H9 (cell line): ENCODE measurements around the gene OSBP. TPM values are rescaled to one million over a fixed set of nuclear protein-coding genes. Genes with fewer than 3 reads are reported as not detected.

Experiments
- DNase-seq: peaks from one replicate; pipeline ENCODE4 v3.0.0-alpha.2; 2017
- H2AFZ ChIP-seq: one replicate; pipeline ENCODE4 v1.6.1; 2013; ENCODE audit warnings: mild to moderate bottlenecking, low read length, control low read depth, moderate library complexity
- H2AK5ac ChIP-seq: 2 replicates; pipeline ENCODE4 v1.6.1; 2013; ENCODE audit warnings: low read length, control low read depth, mixed read lengths; ENCODE audit not compliant: insufficient read length
- H2BK120ac ChIP-seq: one replicate; pipeline ENCODE4 v1.6.1; 2013; ENCODE audit warnings: low read depth, mild to moderate bottlenecking, low read length, control low read depth, inconsistent platforms; ENCODE audit not compliant: poor library complexity, severe bottlenecking
- H2BK12ac ChIP-seq: 2 replicates; pipeline ENCODE4 v1.6.1; 2013; ENCODE audit warnings: low read length, control low read depth, mixed read lengths, low read depth; ENCODE audit not compliant: insufficient read length
- H2BK15ac ChIP-seq: 2 replicates; pipeline ENCODE4 v1.6.1; 2013; ENCODE audit warnings: low read depth, low read length, control low read depth
- H2BK20ac ChIP-seq: one replicate; pipeline ENCODE4 v1.6.1; 2013; ENCODE audit warnings: low read depth, mild to moderate bottlenecking, low read length, control low read depth, inconsistent platforms; ENCODE audit not compliant: poor library complexity, severe bottlenecking
- H2BK5ac ChIP-seq: 2 replicates; pipeline ENCODE4 v1.6.1; 2013; ENCODE audit warnings: low read length, control low read depth, mixed read lengths; ENCODE audit not compliant: insufficient read length
- H3K14ac ChIP-seq: 2 replicates; pipeline ENCODE4 v1.6.1; 2013; ENCODE audit warnings: low read length, control low read depth; ENCODE audit not compliant: insufficient read depth
- H3K18ac ChIP-seq: 2 replicates; pipeline ENCODE4 v1.6.1; 2013; ENCODE audit warnings: low read depth, mild to moderate bottlenecking, mixed read lengths, low read length, control low read depth; ENCODE audit not compliant: insufficient read length
- H3K23ac ChIP-seq: 2 replicates; pipeline ENCODE4 v1.6.1; 2013; ENCODE audit warnings: low read length, control low read depth, mixed read lengths, low read depth; ENCODE audit not compliant: insufficient read length
- H3K23me2 ChIP-seq: 2 replicates; pipeline ENCODE4 v1.6.1; 2013; ENCODE audit warnings: low read depth, mild to moderate bottlenecking, mixed read lengths, low read length, control low read depth; ENCODE audit not compliant: insufficient read length, poor library complexity, severe bottlenecking
- H3K27ac ChIP-seq: 2 replicates; pipeline ENCODE4 v1.5.1; 2013; ENCODE audit warnings: low read length, control low read depth, mixed read lengths, low read depth; ENCODE audit not compliant: insufficient read length
- H3K27me3 ChIP-seq: 2 replicates; pipeline ENCODE4 v1.6.1; 2013; ENCODE audit warnings: low read length, control low read depth, inconsistent platforms; ENCODE audit not compliant: insufficient read depth
- H3K4ac ChIP-seq: 2 replicates; pipeline ENCODE4 v1.6.1; 2013; ENCODE audit warnings: low read depth, mild to moderate bottlenecking, control low read depth, inconsistent platforms, low read length, moderate library complexity
- H3K4me1 ChIP-seq: 2 replicates; pipeline ENCODE4 v1.6.1; 2013; ENCODE audit warnings: low read length, control low read depth, inconsistent platforms; ENCODE audit not compliant: insufficient read depth
- H3K4me2 ChIP-seq: 2 replicates; pipeline ENCODE4 v1.6.1; 2013; ENCODE audit warnings: low read length, control low read depth, mixed read lengths; ENCODE audit not compliant: insufficient read length, insufficient read depth
- H3K56ac ChIP-seq: 2 replicates; pipeline ENCODE4 v1.6.1; 2013; ENCODE audit warnings: low read depth, mild to moderate bottlenecking, mixed read lengths, low read length, control low read depth; ENCODE audit not compliant: insufficient read length
- H3K79me1 ChIP-seq: 2 replicates; pipeline ENCODE4 v1.6.1; 2013; ENCODE audit warnings: low read depth, mild to moderate bottlenecking, moderate library complexity, low read length, control low read depth, inconsistent platforms; ENCODE audit not compliant: insufficient read depth, poor library complexity, severe bottlenecking
- H3K79me2 ChIP-seq: 2 replicates; pipeline ENCODE4 v1.6.1; 2013; ENCODE audit warnings: low read length, control low read depth, inconsistent platforms; ENCODE audit not compliant: insufficient read depth
- H3K9ac ChIP-seq: 2 replicates; pipeline ENCODE4 v1.6.1; 2013; ENCODE audit warnings: low read length, control low read depth, mixed read lengths; ENCODE audit not compliant: insufficient read length; ENCODE audit errors: extremely low read depth
- H3K9me3 ChIP-seq: one replicate; pipeline ENCODE4 v1.6.1; 2013; ENCODE audit warnings: low read depth, low read length, inconsistent platforms; ENCODE audit not compliant: control insufficient read depth
- H3T11ph ChIP-seq: one replicate; pipeline ENCODE4 v1.6.1; 2013; ENCODE audit warnings: mild to moderate bottlenecking, low read length, control low read depth, inconsistent platforms
- H4K20me1 ChIP-seq: one replicate; pipeline ENCODE4 v1.6.1; 2013; ENCODE audit not compliant: control insufficient read depth, insufficient read length, insufficient read depth
- H4K5ac ChIP-seq: 2 replicates; pipeline ENCODE4 v1.6.1; 2013; ENCODE audit warnings: low read depth, mild to moderate bottlenecking, mixed read lengths, low read length, control low read depth; ENCODE audit not compliant: insufficient read length
- H4K8ac ChIP-seq: replicated peaks from 2 replicates; pipeline ENCODE4 v1.6.1; 2013; ENCODE audit warnings: low read length, control low read depth, mixed read lengths, low read depth; ENCODE audit not compliant: insufficient read length
- H4K91ac ChIP-seq: 2 replicates; pipeline ENCODE4 v1.6.1; 2013; ENCODE audit warnings: low read depth, mild to moderate bottlenecking, moderate library complexity, mixed read lengths, low read length, control low read depth; ENCODE audit not compliant: insufficient read length
- H3K27ac Mint-ChIP-seq, 3 experiments: 2 replicates in 2 of 3; 3 replicates in 1 of 3; pipeline ENCODE4 v1.8.0; 2020 to 2021; ENCODE audit warnings: mixed read lengths in 3 of 3, mild to moderate bottlenecking in 1 of 3, moderate library complexity in 1 of 3
- H3K27me3 Mint-ChIP-seq: 2 replicates; pipeline ENCODE4 v1.8.0; 2021; ENCODE audit warnings: low read depth, mild to moderate bottlenecking, moderate library complexity, mixed read lengths
- H3K36me3 Mint-ChIP-seq, 3 experiments: 2 replicates in 2 of 3; 3 replicates in 1 of 3; pipeline ENCODE4 v1.8.0; 2020 to 2021; ENCODE audit warnings: low read depth in 3 of 3, mixed read lengths in 3 of 3; ENCODE audit not compliant: insufficient read depth in 1 of 3
- H3K4me1 Mint-ChIP-seq, 2 experiments: 2 replicates each; pipeline ENCODE4 v1.8.0; 2020; ENCODE audit warnings: mixed read lengths in 2 of 2
- H3K4me3 Mint-ChIP-seq, 2 experiments: 2 replicates in 1 of 2; 3 replicates in 1 of 2; pipeline ENCODE4 v1.8.0; 2020 to 2021; ENCODE audit warnings: mild to moderate bottlenecking in 2 of 2, mixed read lengths in 2 of 2, moderate library complexity in 1 of 2
- H3K9me3 Mint-ChIP-seq, 2 experiments: 2 replicates in 1 of 2; 3 replicates in 1 of 2; pipeline ENCODE4 v1.8.0; 2020; ENCODE audit warnings: mild to moderate bottlenecking in 2 of 2, mixed read lengths in 2 of 2, moderate library complexity in 1 of 2
- CTCF ChIP-seq: fragments of 200-600 bp; sonication (generic); conservative IDR thresholded peaks from 3 replicates; pipeline ENCODE4 v1.8.0; 2021; ENCODE audit warnings: antibody characterized with exemption, mild to moderate bottlenecking
- WGBS: extraction: QIAGEN DNeasy Blood & Tissue Kit; methylation state at CpG from one replicate; pipeline ENCODE4 v1.1.7; 2013; ENCODE audit warnings: missing lambda C conversion rate, low lambda C conversion rate, mixed read lengths; ENCODE audit not compliant: insufficient read length; ENCODE audit errors: extremely low coverage; 5-methylcytosine and 5-hydroxymethylcytosine counted together
- total RNA-seq: library from RNA; stranded (reverse); gene quantifications from 2 replicates; pipeline ENCODE4 v1.2.1, GENCODE V29; 2021

Gene OSBP
- total RNA-seq, 1 experiment from 2014 or later = 48.5 TPM

- Histone ChIP-seq H4K5ac (no peak overlapping the region), H2BK5ac (no peak overlapping the region), H3K9me3 (no peaks in the 10 kb centered on the region), H3K56ac (no peak overlapping the region), H3K4me1 (no peaks in the 10 kb centered on the region), H4K8ac (no peak overlapping the region), H3K4me2 (peak overlapping the region; percentile 75), H3K23me2 (peaks cover 21% of the 10 kb centered on the region), H3K14ac (no peak overlapping the region; the same call in 1 of the 2 replicates), H3K4ac (no peak overlapping the region), H2AK5ac (no peak overlapping the region), H3K79me1 (no peaks in the 10 kb centered on the region), H2BK20ac (no peak overlapping the region), H3K27ac (no peak overlapping the region), H2AFZ (peak overlapping the region; percentile 87), H3K18ac (peak overlapping the region; percentile 79), H2BK120ac (no peak overlapping the region), H2BK15ac (no peak overlapping the region), H2BK12ac (no peak overlapping the region), H3K79me2 (no peaks in the 10 kb centered on the region), H4K91ac (no peak overlapping the region), H3K23ac (no peak overlapping the region), H3K27me3 (no peaks in the 10 kb centered on the region), H4K20me1 (no peaks in the 10 kb centered on the region), H3K9ac (peak overlapping the region; percentile 74), H3T11ph (no peak overlapping the region)
- H3K9me3 Mint-ChIP-seq = peaks cover 4% of the 10 kb centered on the region in 2 experiments; a peak in 3 of 5 replicates
- H3K4me3 Mint-ChIP-seq = peak overlapping the region; percentile 83 to 93
- no CpG with 5 or more reads among the region's 7 CpGs for WGBS
- H3K27me3 Mint-ChIP-seq = peaks cover 17% of the 10 kb centered on the region
- H3K36me3 Mint-ChIP-seq = peaks cover 0 to 2% (median 0%) of the 10 kb centered on the region in 3 experiments; a peak in 3 of 7 replicates
- H3K27ac Mint-ChIP-seq = peak overlapping the region in 2 of 3 experiments; percentile 17 to 95; a peak in 3 of 7 replicates
- peak; percentile 27 for DNase-seq
- H3K4me1 Mint-ChIP-seq = peaks cover 17 to 28% of the 10 kb centered on the region in 2 experiments
- TF ChIP-seq CTCF = no peak
These were observed 57.3 kb downstream of the OSBP start for GRCh38 chr11:59558270-59558643.
